B cell (primary cell): ENCODE measurements around the gene CA7. TPM values are rescaled to one million over a fixed set of nuclear protein-coding genes. Genes with fewer than 3 reads are reported as not detected.

Experiments used
- ATAC-seq: fragments of 200-7000 bp; cut with Tn5 transposase; one replicate; pipeline ENCODE4 v1.10.0; 2021; ENCODE audit warnings: low read depth, mild to moderate bottlenecking, moderate number of reproducible peaks, moderate library complexity
- CTCF ChIA-PET: fragments of 350-600 bp; sonication (Branson Sonifier 250); formaldehyde crosslinking; loops from one replicate; lab custom pipeline; 2021; ENCODE audit warnings: antibody characterized with exemption, inconsistent platforms; lab: Charles Lee
- POLR2A ChIA-PET: fragments of 350-600 bp; sonication (Branson Sonifier 250); formaldehyde crosslinking; loops from one replicate; lab custom pipeline; 2021; ENCODE audit warnings: antibody characterized with exemption; lab: Charles Lee
- DNase-seq: peaks from one replicate; pipeline ENCODE4 v3.0.0; 2013
- H2AFZ ChIP-seq: 2 replicates; pipeline ENCODE4 v1.6.1; 2012; ENCODE audit warnings: mild to moderate bottlenecking, low read depth, low read length; ENCODE audit not compliant: insufficient read depth, poor library complexity, severe bottlenecking
- H3K27ac ChIP-seq, 2 donors: 1 replicate in 1 of 2; 2 replicates in 1 of 2; pipeline ENCODE4 v1.5.1; 2012 to 2013; ENCODE audit warnings: low read length in 2 of 2, mild to moderate bottlenecking in 2 of 2, moderate library complexity in 1 of 2
- H3K27me3 ChIP-seq, 4 experiments: fragments of 200-600 bp in 1 of 4; sonication (generic) in 1 of 4; replicated peaks in 1 of 4; 1 replicate in 2 of 4; 2 replicates in 2 of 4; pipeline versions ENCODE4 v1.6.1 to v1.7.0; 2013 to 2016; ENCODE audit warnings: low read length in 3 of 4, mild to moderate bottlenecking in 2 of 4, mixed read lengths in 1 of 4, moderate library complexity in 1 of 4; ENCODE audit not compliant: insufficient read depth in 4 of 4, control insufficient read depth in 3 of 4; ENCODE audit errors: control extremely low read depth in 1 of 4
- H3K36me3 ChIP-seq, 2 experiments: replicated peaks in 1 of 2; 1 replicate in 1 of 2; 2 replicates in 1 of 2; pipeline versions ENCODE4 v1.6.1 to v1.7.1; 2013; ENCODE audit warnings: low read length in 1 of 2; ENCODE audit not compliant: insufficient read depth in 2 of 2, control insufficient read depth in 1 of 2; ENCODE audit errors: control extremely low read depth in 1 of 2, extremely low read depth in 1 of 2
- H3K4me1 ChIP-seq, 2 donors: fragments of 200-600 bp in 1 of 2; sonication (generic) in 1 of 2; 1 replicate in 1 of 2; 2 replicates in 1 of 2; pipeline versions ENCODE4 v1.5.1 to v1.6.1; 2013 to 2017; ENCODE audit warnings: low read length in 2 of 2; ENCODE audit not compliant: control insufficient read depth in 2 of 2, insufficient read depth in 2 of 2
- H3K4me2 ChIP-seq: replicated peaks from 2 replicates; pipeline ENCODE3; 2012; ENCODE audit warnings: mild to moderate bottlenecking, low read depth, low read length; ENCODE audit not compliant: poor library complexity, severe bottlenecking
- H3K4me3 ChIP-seq, 5 experiments: fragments of 200-600 bp in 1 of 5; sonication (generic) in 1 of 5; 1 replicate in 3 of 5; 2 replicates in 2 of 5; pipeline versions ENCODE4 v1.5.1 to v1.7.0; 2011 to 2016; ENCODE audit warnings: low read length in 4 of 5, mild to moderate bottlenecking in 4 of 5, low read depth in 2 of 5, control low read depth in 1 of 5, moderate library complexity in 1 of 5; ENCODE audit not compliant: insufficient read depth in 1 of 5; ENCODE audit errors: control extremely low read depth in 1 of 5, extremely low read depth in 1 of 5
- H3K79me2 ChIP-seq: fragments of 200-600 bp; sonication (generic); one replicate; pipeline ENCODE4 v1.6.0; 2016; ENCODE audit warnings: low read length; ENCODE audit not compliant: control insufficient read depth, insufficient read depth
- H3K9ac ChIP-seq: fragments of 200-600 bp; sonication (generic); 2 replicates; pipeline ENCODE4 v1.6.1; 2017; ENCODE audit warnings: mild to moderate bottlenecking, low read length, moderate library complexity
- H3K9me3 ChIP-seq, 3 donors: one replicate each; pipeline versions ENCODE4 v1.6.1 to v1.7.1; 2013; ENCODE audit warnings: low read length in 2 of 3; ENCODE audit not compliant: control insufficient read depth in 2 of 3, insufficient read depth in 1 of 3; ENCODE audit errors: control extremely low read depth in 1 of 3
- H4K20me1 ChIP-seq: 2 replicates; pipeline ENCODE4 v1.6.0; 2012; ENCODE audit warnings: mild to moderate bottlenecking, low read length; ENCODE audit not compliant: insufficient read depth, control insufficient read depth, poor library complexity, severe bottlenecking
- H3K27ac Mint-ChIP-seq: one replicate; pipeline ENCODE4 v1.8.0; 2021; ENCODE audit warnings: mixed read lengths
- H3K27me3 Mint-ChIP-seq: one replicate; pipeline ENCODE4 v1.8.0; 2021; ENCODE audit warnings: mixed read lengths
- H3K4me1 Mint-ChIP-seq: one replicate; pipeline ENCODE4 v1.8.0; 2021; ENCODE audit warnings: mixed read lengths
- H3K4me3 Mint-ChIP-seq: one replicate; pipeline ENCODE4 v1.8.0; 2021; ENCODE audit warnings: mixed read lengths
- H3K9me3 Mint-ChIP-seq: one replicate; pipeline ENCODE4 v1.8.0; 2022; ENCODE audit warnings: mixed read lengths; ENCODE audit not compliant: insufficient read depth
- EZH2 ChIP-seq: IDR thresholded peaks from 2 replicates; pipeline ENCODE4 v1.6.1; 2012; ENCODE audit warnings: borderline replicate concordance, low read depth, mild to moderate bottlenecking, moderate library complexity, low read length; ENCODE audit not compliant: insufficient read depth, poor library complexity, severe bottlenecking
- WGBS: methylation state at CpG from one replicate; pipeline ENCODE4 v1.1.5; 2013; ENCODE audit warnings: missing lambda C conversion rate; ENCODE audit not compliant: insufficient coverage; 5-methylcytosine and 5-hydroxymethylcytosine counted together
- intact Hi-C: fragments of 100-400 bp; cut with micrococcal nuclease; formaldehyde crosslinking; loops from one replicate; pipeline ENCODE4 v1.10.0; 2022
- polyA plus RNA-seq: library from polyadenylated mRNA; depleted of rRNA; stranded (reverse); fragments of >200 nt; gene quantifications from 2 replicates; pipeline ENCODE4 v1.2.3, GENCODE V29; 2012
- total RNA-seq, 2 donors: library from RNA; stranded (reverse); fragments of 120-200 nt in 1 of 2; gene quantifications; 1 replicate in 1 of 2; 2 replicates in 1 of 2; pipeline versions ENCODE4 v1.2.3 to v1.2.4, GENCODE V29; 2013 to 2022
- TF ChIP-seq, protein P1 (sequence below): fragments of 200-600 bp; IDR thresholded peaks from one replicate; pipeline ENCODE4 v1.8.0; 2022; ENCODE audit warnings: antibody characterized with exemption, mild to moderate bottlenecking

CA7 gene
- total and polyA plus RNA-seq, 2 donors (not counting 1 experiment from before 2014, with no cell fraction given), result not detected

DNA sequence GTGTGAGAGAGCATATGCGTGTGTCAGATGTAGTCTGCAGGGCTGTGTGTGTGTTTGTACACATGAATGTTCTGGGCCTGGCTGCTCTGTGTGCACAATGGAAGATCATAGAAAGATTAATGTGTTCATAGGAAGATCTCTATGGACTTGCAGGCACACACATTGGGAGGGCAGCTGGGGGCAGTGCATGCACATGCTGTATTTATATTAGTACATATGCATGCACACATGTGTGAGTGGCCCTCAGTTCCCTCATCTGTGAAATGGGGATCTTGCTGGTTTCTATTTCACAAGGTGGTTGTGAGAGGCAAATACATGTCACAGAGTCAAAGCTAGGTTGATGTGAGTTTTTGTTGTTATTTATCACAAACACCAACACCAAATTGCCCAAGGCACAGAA is 2.1 kb downstream of the CA7 start:
- no peaks in the 10 kb centered on the region for H3K9me3 ChIP-seq
- no peak overlapping the region for H3K4me2 ChIP-seq
- H3K27me3 ChIP-seq, result peaks cover 0 to 39% (median 15%) of the 10 kb centered on the region in 4 experiments
- CTCF ChIA-PET, result interaction anchor here (1.7 kb wide), 1 partner anchor 21 kb away, joined by 6 read pairs; no protein-coding TSS in a partner anchor
- DNase-seq, result no peak
- H3K4me1 ChIP-seq, result peaks cover 17 to 18% of the 10 kb centered on the region in 2 donors
- no peak for ATAC-seq
- Mint-ChIP-seq H3K27ac (no peak overlapping the region), H3K4me3 (peak overlapping the region; percentile 40), H3K4me1 (peaks cover 18% of the 10 kb centered on the region), H3K27me3 (peaks cover 47% of the 10 kb centered on the region), H3K9me3 (no peaks in the 10 kb centered on the region)
- WGBS, result 50% methylated on average over 1 of the region's 1 CpG
- H3K9ac ChIP-seq, result no peak overlapping the region
- H2AFZ ChIP-seq, result no peak overlapping the region
- H4K20me1 ChIP-seq, result no peaks in the 10 kb centered on the region
- intact Hi-C loops, result no loop called here
- H3K36me3 ChIP-seq, result no peaks in the 10 kb centered on the region
- H3K27ac ChIP-seq, result no peak overlapping the region
- TF ChIP-seq EZH2, result no peak
- TF ChIP-seq, protein P1, sequence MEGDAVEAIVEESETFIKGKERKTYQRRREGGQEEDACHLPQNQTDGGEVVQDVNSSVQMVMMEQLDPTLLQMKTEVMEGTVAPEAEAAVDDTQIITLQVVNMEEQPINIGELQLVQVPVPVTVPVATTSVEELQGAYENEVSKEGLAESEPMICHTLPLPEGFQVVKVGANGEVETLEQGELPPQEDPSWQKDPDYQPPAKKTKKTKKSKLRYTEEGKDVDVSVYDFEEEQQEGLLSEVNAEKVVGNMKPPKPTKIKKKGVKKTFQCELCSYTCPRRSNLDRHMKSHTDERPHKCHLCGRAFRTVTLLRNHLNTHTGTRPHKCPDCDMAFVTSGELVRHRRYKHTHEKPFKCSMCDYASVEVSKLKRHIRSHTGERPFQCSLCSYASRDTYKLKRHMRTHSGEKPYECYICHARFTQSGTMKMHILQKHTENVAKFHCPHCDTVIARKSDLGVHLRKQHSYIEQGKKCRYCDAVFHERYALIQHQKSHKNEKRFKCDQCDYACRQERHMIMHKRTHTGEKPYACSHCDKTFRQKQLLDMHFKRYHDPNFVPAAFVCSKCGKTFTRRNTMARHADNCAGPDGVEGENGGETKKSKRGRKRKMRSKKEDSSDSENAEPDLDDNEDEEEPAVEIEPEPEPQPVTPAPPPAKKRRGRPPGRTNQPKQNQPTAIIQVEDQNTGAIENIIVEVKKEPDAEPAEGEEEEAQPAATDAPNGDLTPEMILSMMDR, result no peak
- POLR2A ChIA-PET, result no interaction called here
- no peaks in the 10 kb centered on the region for H3K79me2 ChIP-seq
- H3K4me3 ChIP-seq, result no peak overlapping the region

DNA sequence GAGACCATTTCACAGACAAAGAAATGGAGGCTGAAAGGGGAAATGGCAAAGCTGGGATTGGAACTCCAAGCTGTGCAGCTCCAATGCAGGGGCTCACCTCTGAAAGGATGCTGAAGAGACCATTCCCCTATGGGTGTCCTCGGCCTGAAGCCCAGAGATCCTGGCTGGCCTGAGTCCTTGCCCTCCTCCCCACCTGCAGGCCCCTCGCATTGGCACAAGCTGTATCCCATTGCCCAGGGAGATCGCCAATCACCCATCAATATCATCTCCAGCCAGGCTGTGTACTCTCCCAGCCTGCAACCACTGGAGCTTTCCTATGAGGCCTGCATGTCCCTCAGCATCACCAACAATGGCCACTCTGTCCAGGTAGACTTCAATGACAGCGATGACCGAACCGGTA is 2.6 kb downstream of the CA7 start:
- Histone ChIP-seq H3K9me3 (no peaks in the 10 kb centered on the region), H3K9ac (no peak overlapping the region), H2AFZ (no peak overlapping the region), H3K27ac (no peak overlapping the region), H3K4me2 (no peak overlapping the region), H3K36me3 (no peaks in the 10 kb centered on the region), H3K27me3 (peaks cover 0 to 39% (median 15%) of the 10 kb centered on the region in 4 experiments), H3K4me3 (no peak overlapping the region), H4K20me1 (no peaks in the 10 kb centered on the region), H3K4me1 (peaks cover 17 to 18% of the 10 kb centered on the region in 2 donors), H3K79me2 (no peaks in the 10 kb centered on the region)
- ChIA-PET CTCF (interaction anchor here (1.7 kb wide), 1 partner anchor 21 kb away, joined by 6 read pairs; no protein-coding TSS in a partner anchor), POLR2A (no interaction called here)
- no peak for DNase-seq
- no peak for ATAC-seq
- 97% methylated on average over 3 of the region's 6 CpGs for WGBS
- no peak overlapping the region for H3K4me3 Mint-ChIP-seq
- H3K4me1 Mint-ChIP-seq, result peaks cover 18% of the 10 kb centered on the region
- no peak overlapping the region for H3K27ac Mint-ChIP-seq
- H3K27me3 Mint-ChIP-seq, result peaks cover 47% of the 10 kb centered on the region
- no peak for TF ChIP-seq EZH2
- TF ChIP-seq, protein P1, result no peak
- no peaks in the 10 kb centered on the region for H3K9me3 Mint-ChIP-seq
- intact Hi-C loops, result no loop called here
